Astrocyte of the cerebellum (primary cell): ENCODE results near the gene ARHGEF6.
A peak's percentile ranks its signal among the peaks of the same experiment; 100 is the strongest.

Experiments
- DNase-seq: peaks from one replicate; pipeline ENCODE4 v3.0.0-alpha.2; 2011; ENCODE audit warnings: low read depth
- H3K4me3 ChIP-seq: 2 replicates; pipeline ENCODE4 v1.5.1; 2011; ENCODE audit warnings: mild to moderate bottlenecking, low read depth, low read length, moderate library complexity
- in situ Hi-C: cut with HindIII; loops from 2 replicates; pipeline ENCODE4 v1.10.0; 2017; ENCODE audit warnings: low sequenced_read_pairs
- TF ChIP-seq, protein P1 (sequence below): IDR thresholded peaks from 2 replicates; pipeline ENCODE4 v1.5.1; 2012; ENCODE audit warnings: low read length, low read depth, moderate library complexity, mild to moderate bottlenecking; ENCODE audit errors: missing control alignments

ARHGEF6 gene

GRCh38 chrX:136725441-136726104, 55.2 kb downstream of the ARHGEF6 start:
- peak; percentile 29 for DNase-seq
- in situ Hi-C loops: no loop called here
- no peak overlapping the region for H3K4me3 ChIP-seq
- TF ChIP-seq, protein P1, sequence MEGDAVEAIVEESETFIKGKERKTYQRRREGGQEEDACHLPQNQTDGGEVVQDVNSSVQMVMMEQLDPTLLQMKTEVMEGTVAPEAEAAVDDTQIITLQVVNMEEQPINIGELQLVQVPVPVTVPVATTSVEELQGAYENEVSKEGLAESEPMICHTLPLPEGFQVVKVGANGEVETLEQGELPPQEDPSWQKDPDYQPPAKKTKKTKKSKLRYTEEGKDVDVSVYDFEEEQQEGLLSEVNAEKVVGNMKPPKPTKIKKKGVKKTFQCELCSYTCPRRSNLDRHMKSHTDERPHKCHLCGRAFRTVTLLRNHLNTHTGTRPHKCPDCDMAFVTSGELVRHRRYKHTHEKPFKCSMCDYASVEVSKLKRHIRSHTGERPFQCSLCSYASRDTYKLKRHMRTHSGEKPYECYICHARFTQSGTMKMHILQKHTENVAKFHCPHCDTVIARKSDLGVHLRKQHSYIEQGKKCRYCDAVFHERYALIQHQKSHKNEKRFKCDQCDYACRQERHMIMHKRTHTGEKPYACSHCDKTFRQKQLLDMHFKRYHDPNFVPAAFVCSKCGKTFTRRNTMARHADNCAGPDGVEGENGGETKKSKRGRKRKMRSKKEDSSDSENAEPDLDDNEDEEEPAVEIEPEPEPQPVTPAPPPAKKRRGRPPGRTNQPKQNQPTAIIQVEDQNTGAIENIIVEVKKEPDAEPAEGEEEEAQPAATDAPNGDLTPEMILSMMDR: no peak

- H3K4me3 ChIP-seq: no peak overlapping the region
- DNase-seq: no peak
- TF ChIP-seq, protein P1: no peak
- in situ Hi-C loops: no loop called here
These were observed 62.6 kb downstream of the ARHGEF6 start for GRCh38 chrX:136718091-136718490.

DNA sequence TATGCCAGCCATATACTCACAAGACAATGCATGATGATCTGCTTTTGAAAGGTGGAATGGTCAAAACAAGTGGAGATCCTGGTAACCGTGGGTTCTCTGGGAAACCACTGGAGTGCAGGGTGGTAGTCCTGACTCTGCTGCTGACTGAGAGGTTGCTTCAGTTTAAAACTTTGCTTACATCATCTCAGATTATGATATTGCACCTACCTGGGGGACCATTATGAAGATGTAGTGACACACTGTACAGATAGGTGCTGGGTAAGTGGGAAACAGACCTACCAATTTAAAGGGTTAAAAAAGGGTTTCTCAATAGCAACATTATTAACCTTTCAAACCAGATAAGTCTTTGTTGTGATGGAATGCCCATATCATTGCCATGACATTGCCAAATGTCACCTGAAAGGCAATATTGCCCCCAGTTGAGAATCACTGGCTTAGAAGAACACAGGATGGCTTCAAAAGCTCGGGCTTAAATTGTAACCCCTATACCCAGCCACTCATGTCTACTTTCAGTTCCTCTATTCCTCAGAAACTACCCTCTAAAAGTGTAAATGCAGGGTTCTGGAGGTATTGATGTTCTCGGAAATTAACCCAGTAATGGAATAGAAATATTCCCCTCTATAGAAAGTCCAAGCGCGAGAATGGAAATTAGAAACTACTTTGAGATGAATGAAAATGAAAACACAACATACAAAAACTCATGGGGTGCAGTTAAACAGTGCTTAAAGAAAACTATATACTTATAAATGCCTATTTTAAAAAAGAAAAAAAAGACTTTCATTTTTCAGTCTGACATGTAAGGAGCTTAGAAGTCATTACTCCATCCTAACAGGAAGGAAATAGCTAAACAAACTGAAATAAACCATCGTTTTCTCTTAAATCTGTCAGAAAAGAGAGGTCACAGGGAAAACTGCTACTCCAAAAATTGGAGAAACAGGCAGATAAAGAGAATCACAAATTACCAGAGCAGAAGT, 65.8 kb downstream of the ARHGEF6 start:
- DNase-seq: no peak
- in situ Hi-C loops: no loop called here
- TF ChIP-seq, protein P1: no peak
- no peak overlapping the region for H3K4me3 ChIP-seq

GRCh38 chrX:136712650-136713310, 68.0 kb downstream of the ARHGEF6 start:
- DNase-seq: no peak
- TF ChIP-seq, protein P1: no peak
- in situ Hi-C loops: no loop called here
- no peak overlapping the region for H3K4me3 ChIP-seq

- TF ChIP-seq, protein P1: peak; percentile 51
- H3K4me3 ChIP-seq: no peak overlapping the region
- in situ Hi-C loops: no loop called here
- DNase-seq: no peak
These were observed 69.6 kb downstream of the ARHGEF6 start for GRCh38 chrX:136711147-136711546.

DNA sequence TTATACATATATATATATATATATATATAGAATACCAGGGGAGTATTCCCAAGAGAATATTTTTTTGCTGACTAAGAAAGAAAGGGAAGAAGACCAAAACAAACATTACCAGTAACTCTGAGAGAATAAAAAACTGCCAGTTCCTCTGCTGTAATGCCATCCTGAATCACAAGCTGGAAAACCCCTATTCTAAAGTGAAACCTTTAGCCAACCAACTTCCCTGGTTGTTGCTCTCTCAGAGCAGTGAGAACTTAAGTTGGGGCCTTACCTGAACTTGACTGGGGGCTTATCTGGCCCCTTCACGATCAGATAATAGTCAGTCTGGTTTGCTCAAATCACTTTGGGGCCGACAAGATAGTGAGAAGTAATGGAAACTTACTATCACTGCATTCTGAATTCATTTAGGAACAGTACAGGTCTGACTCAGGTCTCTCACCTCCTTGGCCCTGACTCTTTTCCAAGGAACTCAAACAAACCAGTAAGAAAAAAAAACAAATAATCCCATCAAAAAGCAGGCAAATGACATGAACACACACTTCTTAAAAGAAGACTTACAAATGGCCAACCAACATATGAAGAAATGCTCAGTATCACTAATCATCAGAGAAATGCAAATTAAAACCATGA, 70.3 kb downstream of the ARHGEF6 start:
- TF ChIP-seq, protein P1: no peak
- in situ Hi-C loops: no loop called here
- DNase-seq: no peak
- H3K4me3 ChIP-seq: no peak overlapping the region
